HG03196 (cell line): ENCODE results near the gene THSD7B.
"Not testable (repeated sequence)": the region's sequence is repeated elsewhere in the genome, so short reads cannot be mapped to it uniquely, and the experiment has no call there.

ENCODE experiments used
- ATAC-seq: cut with Tn5 transposase; IDR thresholded peaks from one replicate; pipeline ENCODE4 v1.9.1; 2021; ENCODE audit not compliant: unreplicated experiment

Gene THSD7B

GRCh38 chr2:137232076-137232475 lies 466.7 kb downstream of the THSD7B start:
- no peak for ATAC-seq

DNA sequence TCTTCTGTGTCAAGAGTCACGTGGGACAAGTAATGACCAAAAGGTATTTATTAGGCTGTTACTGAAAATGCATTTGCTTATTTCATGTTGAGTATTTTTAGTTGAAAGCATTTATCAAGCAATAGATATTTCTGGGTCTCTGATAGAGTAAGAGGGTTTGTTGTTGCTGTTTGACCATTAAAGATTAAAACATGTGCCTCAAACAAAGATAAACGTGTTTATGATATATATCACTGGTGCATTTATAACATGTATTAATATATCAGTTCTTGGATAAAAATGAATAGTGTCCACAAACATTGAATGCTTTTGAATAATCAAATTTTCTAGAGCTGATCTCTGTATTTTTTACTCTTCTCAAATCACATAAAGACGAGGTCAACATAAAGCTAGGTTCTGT lies 467.7 kb downstream of the THSD7B start:
- ATAC-seq, result no peak

- ATAC-seq, result no peak
Observed at GRCh38 chr2:137237055-137237454, 471.7 kb downstream of the THSD7B start.

DNA sequence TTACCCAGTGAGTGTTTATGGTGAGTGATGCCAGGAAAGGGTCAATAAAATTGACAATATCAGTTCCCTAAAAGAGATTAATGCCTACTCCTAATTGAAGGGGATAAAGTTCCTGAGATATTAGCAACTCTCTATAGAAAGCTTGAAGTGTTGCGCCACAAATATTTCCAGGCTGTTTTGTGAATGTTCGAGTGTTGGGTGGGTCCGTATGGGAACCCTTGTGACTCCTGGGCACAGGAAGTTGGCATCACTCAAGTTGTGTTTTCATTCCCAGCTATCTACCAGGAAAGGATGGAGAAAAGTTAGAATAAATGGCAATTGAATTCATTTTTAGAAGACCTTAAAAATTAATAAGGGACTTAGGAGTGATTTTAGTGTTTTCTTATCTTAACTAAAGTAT lies 472.7 kb downstream of the THSD7B start:
- ATAC-seq, result no peak

GRCh38 chr2:137249463-137250130 lies 484.3 kb downstream of the THSD7B start:
- ATAC-seq, result no peak

DNA sequence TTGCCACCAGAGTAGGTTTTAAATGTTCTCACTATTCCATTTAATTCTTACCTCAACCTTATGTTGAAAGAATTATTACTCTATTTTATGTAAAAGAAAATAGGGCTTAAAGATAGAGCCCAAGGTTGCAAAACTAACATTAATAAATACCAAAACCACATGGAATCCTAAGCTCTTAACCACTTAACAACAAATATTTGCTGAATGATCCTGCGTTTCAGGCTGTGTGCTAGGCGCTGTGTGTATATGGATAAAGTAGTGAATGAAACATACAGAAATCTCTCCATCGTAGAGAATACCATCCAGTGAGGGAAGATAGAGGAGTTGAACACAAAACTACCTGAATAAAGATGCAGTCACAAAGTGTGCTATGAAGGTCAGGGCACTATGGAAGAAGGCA lies 485.1 kb downstream of the THSD7B start:
- ATAC-seq, result no peak

DNA sequence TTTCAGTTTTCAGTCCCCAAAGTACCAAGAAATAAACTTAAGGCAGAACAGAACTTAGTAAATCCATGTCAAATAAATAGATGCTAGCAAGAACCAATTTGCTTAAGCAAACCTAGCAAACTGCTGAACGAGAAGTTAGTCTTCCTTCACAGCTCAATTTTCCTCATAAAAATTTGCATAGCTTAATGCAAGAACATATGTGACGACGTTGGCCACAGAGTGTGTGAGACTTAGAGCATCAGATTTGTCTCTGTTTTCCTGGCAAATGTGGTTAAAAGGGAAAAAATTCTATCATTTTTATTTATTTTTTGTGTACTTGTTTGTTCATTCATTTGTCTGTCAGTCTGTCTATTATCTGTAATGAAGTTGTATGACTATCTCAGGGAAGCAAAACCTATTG lies 485.7 kb downstream of the THSD7B start:
- ATAC-seq, result no peak

DNA sequence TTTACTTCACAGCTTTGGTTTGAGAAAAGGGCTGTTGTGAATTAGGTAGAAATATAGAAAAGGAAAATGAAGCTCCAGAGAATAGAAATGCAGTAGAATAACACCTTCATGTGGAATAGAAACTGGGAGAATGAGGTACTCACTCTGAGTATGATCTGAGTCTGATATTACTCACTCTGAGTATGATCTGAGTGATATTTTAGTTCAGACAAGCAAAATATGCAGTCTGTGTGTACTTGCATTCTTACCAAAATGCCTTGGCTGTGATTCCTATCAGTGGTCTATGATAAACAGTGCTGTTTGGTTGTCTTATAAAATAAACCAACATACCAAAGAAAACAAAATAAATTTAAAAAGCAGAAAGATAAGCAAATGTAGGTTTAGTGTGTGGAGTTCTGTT lies 487.6 kb downstream of the THSD7B start:
- no peak for ATAC-seq

DNA sequence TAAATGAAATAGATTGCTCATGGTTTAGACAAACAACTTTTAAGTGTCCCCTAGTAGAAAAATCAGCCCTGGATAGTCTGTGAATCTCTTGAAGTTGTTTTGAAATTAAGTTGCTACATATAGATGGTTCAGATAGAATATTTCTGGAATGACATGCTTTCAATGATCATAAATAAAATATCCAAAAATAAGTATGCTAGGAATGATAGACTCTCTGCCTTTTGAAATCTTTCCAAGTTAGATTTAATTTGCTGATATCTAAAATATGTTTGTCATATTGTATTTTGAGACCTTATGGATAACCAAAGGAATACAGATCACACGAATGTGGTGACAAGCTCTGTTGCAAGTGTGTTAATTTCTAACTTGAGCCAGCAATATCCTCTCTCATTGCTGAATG lies 488.7 kb downstream of the THSD7B start:
- ATAC-seq, result no peak

GRCh38 chr2:137255345-137255744 lies 490.0 kb downstream of the THSD7B start:
- no peak for ATAC-seq

- no peak for ATAC-seq
Observed at GRCh38 chr2:137255990-137256389, 490.6 kb downstream of the THSD7B start.

DNA sequence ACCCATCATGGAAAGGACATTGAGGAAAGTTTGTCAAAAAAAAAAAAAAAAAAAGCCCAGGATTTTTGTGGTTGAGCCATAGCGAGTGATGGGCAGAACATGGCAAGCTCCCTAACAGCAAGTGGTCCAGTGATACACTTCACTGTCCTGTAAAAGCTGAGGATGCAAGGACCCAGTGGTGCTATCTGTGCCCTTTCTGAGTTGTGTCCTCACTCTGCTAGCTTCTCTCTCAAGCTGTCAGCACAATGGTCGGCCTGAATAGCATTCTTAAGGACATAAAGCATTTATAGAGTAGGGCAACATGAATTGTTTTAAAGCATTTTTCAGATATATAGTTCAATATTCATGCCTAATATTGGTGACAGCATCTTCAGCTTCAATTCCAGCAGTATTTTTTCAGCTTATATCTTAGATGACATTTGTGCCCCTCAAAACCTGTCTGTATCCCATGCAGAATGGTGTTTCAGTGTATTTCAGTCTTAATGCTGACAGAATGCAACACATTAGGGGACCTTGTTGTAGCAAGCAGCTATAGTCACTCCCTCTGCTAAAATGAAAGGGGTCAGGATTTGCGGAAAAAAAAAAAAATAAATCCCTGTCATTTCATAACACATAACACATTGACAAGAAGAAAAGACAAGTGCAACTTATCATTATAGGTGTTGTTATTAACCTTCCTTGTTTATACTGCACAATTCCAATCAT lies 496.7 kb downstream of the THSD7B start:
- ATAC-seq, result no peak

- ATAC-seq, result no peak
Observed at GRCh38 chr2:137262594-137262993, 497.2 kb downstream of the THSD7B start.

- ATAC-seq, result no peak
Observed at GRCh38 chr2:137287913-137288639, 522.7 kb downstream of the THSD7B start.

- no peak for ATAC-seq
Observed at GRCh38 chr2:137291836-137292570, 526.7 kb downstream of the THSD7B start.

- no peak for ATAC-seq
Observed at GRCh38 chr2:137298377-137298776, 533.0 kb downstream of the THSD7B start.

GRCh38 chr2:137300987-137301386 lies 535.6 kb downstream of the THSD7B start:
- no peak for ATAC-seq

- no peak for ATAC-seq
Observed at GRCh38 chr2:137302957-137303356, 537.6 kb downstream of the THSD7B start.

GRCh38 chr2:137316075-137316474 lies 550.7 kb downstream of the THSD7B start:
- no peak for ATAC-seq

DNA sequence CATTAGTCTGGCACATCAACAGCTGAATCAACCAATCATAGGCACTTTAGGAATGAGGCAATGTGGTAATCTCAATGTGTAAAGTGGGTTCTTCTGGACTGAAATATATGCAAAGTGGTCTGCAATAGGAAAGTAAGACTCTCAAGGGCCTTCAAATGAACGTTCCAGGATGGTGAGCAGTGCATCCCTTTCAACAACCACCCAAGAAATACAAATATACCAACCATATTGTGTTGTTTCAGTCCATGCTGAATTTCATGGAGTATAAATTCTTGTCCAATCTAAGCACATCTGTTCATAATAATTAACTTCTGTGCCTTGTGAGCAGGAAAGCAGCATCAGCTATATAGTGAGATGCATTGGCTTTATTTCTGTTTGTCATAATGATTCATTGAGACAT lies 556.2 kb downstream of the THSD7B start:
- no peak for ATAC-seq

GRCh38 chr2:137331562-137331961 lies 566.2 kb downstream of the THSD7B start:
- not testable (repeated sequence) for ATAC-seq
